Measurements from ENCODE around the gene RBM34. TPM values are rescaled to one million over a fixed set of nuclear protein-coding genes. Genes with fewer than 3 reads are reported as not detected.
"Not testable (repeated sequence)": the region's sequence is repeated elsewhere in the genome, so short reads cannot be mapped to it uniquely, and the experiment has no call there.

Gene RBM34
- total RNA-seq, 2 donors from 2014 or later, result 13.2 to 26.2 TPM

DNA sequence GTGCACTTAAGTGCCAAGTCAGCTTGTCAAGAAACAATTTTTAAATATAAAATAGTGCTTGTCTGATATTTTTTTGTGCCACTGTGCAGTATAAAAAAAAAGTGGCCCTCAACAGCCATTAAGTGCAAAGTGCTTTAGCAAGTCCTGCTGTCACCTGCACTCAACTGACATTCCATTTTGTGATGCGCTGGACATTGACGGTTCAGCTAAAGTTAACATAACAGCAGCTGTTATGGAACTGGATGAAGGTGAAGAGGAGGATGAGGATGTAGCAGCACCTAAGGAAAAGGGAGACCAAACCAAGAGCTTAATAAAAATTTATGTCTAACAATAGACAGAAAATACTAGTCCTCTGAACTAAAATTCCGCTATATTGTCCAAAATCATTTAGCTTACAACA lies 7.3 kb upstream of the RBM34 start:
- ATAC-seq, result no peak
- 90 to 91% methylated on average over 3 of the region's 3 CpGs for WGBS, 2 donors
- intact Hi-C loops (cut with DNase I), result no loop called here

DNA sequence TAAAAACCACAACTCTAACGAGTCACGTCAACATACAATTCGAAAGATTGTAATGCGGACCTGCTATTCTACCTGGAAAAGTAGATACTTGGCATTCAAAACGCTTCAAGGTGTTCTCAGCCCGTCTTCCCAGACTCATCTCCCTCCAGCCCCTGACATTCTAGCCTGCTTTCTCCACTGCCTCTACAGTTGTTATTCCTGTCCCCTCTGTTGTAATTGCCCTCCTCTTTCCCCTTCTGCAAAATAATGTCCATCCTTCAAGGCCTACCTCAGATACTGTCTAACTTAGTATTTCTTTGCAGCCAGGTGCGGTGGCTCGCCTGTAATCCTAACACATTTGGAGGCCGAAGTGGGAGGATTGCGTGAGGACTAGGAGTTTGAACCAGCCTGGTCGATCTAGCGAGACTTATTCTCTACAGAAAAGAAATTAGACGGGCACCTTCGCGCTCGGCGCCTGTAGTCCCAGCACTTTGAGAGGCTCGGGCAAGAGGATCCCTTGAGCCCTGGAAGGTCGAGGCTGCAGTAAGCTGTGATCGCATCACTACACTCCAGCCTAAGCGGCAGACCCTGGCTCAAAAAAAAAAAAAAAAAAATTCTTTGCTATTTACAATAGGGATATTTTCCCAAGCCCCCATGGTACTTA lies 756 bp upstream of the RBM34 start:
- no peak for DNase-seq

More for the DNA sequence above, 7.3 kb upstream of the RBM34 start:
- no peaks in the 10 kb centered on the region for H3K9me3 ChIP-seq
- no peaks in the 10 kb centered on the region for H3K4me1 ChIP-seq
- H3K27ac ChIP-seq, result no peak overlapping the region
- no peak overlapping the region for H3K4me3 ChIP-seq
- no peaks in the 10 kb centered on the region for H3K27me3 ChIP-seq
- H3K36me3 ChIP-seq (replicated peaks in 1 of 2; ENCODE audit: insufficient read depth in 1 of 2, low read depth in 2 of 2), result peaks cover 0 to 21% of the 10 kb centered on the region in 2 donors
- no peak for DNase-seq
- TF ChIP-seq, protein P1, sequence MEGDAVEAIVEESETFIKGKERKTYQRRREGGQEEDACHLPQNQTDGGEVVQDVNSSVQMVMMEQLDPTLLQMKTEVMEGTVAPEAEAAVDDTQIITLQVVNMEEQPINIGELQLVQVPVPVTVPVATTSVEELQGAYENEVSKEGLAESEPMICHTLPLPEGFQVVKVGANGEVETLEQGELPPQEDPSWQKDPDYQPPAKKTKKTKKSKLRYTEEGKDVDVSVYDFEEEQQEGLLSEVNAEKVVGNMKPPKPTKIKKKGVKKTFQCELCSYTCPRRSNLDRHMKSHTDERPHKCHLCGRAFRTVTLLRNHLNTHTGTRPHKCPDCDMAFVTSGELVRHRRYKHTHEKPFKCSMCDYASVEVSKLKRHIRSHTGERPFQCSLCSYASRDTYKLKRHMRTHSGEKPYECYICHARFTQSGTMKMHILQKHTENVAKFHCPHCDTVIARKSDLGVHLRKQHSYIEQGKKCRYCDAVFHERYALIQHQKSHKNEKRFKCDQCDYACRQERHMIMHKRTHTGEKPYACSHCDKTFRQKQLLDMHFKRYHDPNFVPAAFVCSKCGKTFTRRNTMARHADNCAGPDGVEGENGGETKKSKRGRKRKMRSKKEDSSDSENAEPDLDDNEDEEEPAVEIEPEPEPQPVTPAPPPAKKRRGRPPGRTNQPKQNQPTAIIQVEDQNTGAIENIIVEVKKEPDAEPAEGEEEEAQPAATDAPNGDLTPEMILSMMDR (IDR thresholded peaks at IDR 0.05), result no peak
- TF ChIP-seq POLR2A (IDR thresholded peaks at IDR 0.05), result no peak

DNA sequence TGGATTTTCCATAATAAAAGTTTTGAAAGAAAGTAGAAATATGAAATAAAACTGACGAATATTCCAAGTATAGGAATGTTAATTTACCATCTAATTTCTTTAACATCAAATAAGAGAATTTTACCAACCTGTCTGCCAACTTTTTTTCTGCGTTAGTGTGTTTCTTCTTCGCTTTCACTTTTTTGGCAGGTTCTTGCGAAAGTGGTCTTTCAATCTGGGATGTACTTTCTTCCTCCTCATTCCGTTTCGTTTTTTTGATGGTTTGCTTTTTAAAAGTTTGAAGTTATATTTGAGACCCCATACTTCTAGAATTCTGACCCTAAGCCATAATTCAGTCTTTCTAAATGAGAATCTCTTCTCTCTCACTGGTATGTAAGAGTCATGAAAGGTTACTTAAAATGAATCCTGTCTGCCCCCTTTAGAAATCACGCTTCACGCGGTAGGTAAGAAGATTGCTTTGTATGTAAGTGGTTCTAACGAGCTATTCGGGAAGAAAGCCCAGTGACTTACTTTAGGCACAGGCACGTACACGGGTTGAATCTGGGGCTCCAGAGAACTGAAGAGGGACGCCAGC lies 580 bp downstream of the RBM34 start:
- TF ChIP-seq, protein P1 (IDR thresholded peaks at IDR 0.05), result peak in 1 of 7 experiments; percentile 12
- TF ChIP-seq POLR2A (IDR thresholded peaks at IDR 0.05), result no peak
- Histone ChIP-seq H3K9me3 (peaks cover 0 to 3% (median 0%) of the 10 kb centered on the region in 3 donors), H3K4me1 (peaks cover 8% of the 10 kb centered on the region), H3K4me3 (peak overlapping the region; percentile 12 to 82), H3K36me3 (replicated peaks in 1 of 2; ENCODE audit: insufficient read depth in 1 of 2, low read depth in 2 of 2) (peaks cover 0 to 3% of the 10 kb centered on the region in 2 donors), H3K27me3 (no peaks in the 10 kb centered on the region), H3K27ac (peak overlapping the region; percentile 83 to 93 (median 90))
- peak; percentile 21 for ATAC-seq
- no peak for DNase-seq
- WGBS, 2 donors, result 6% methylated on average over 14 of the region's 14 CpGs
- intact Hi-C loops (cut with DNase I), result no loop called here

More for the DNA sequence above, 756 bp upstream of the RBM34 start:
- no peaks in the 10 kb centered on the region for H3K27me3 ChIP-seq
- ATAC-seq, result peak; percentile 9
- TF ChIP-seq, protein P1 (IDR thresholded peaks at IDR 0.05), result no peak
- no peak for TF ChIP-seq POLR2A (IDR thresholded peaks at IDR 0.05)
- 56 to 59% methylated on average over 21 of the region's 21 CpGs for WGBS, 2 donors
- H3K4me1 ChIP-seq, result peaks cover 8% of the 10 kb centered on the region
- intact Hi-C loops (cut with DNase I), result no loop called here
- peak overlapping the region; percentile 83 to 93 (median 90) for H3K27ac ChIP-seq
- peaks cover 0 to 3% (median 0%) of the 10 kb centered on the region in 3 donors for H3K9me3 ChIP-seq
- H3K36me3 ChIP-seq (replicated peaks in 1 of 2; ENCODE audit: insufficient read depth in 1 of 2, low read depth in 2 of 2), result peaks cover 0 to 3% of the 10 kb centered on the region in 2 donors
- H3K4me3 ChIP-seq, result peak overlapping the region in 1 of 2 donors; percentile 12

DNA sequence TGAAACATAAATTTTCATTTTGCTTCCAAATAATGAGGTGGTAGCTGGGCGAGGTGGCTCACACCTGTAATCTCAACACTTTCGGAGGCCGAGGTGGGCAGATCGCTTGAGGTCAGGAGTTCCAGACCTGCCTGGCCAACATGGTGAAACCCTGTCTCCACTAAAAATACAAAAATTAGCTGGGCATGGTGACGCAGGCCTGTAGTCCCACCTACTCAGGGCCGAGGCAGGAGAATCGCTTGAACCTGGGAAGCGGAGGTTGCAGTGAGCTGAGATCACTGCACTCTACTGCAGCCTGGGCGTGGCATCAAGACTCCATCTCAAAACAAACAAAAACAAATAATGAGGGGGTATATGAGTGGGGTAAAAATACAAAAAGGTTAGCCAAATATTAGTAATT lies 1.1 kb downstream of the RBM34 start:
- DNase-seq; H3K27me3 ChIP-seq; H3K4me1 ChIP-seq; H3K9me3 ChIP-seq; intact Hi-C loops (cut with DNase I); ATAC-seq; H3K27ac ChIP-seq; H3K4me3 ChIP-seq; H3K36me3 ChIP-seq (replicated peaks in 1 of 2; ENCODE audit: insufficient read depth in 1 of 2, low read depth in 2 of 2): not testable (repeated sequence)
- 82 to 90% methylated on average over 9 of the region's 9 CpGs for WGBS, 2 donors

DNA sequence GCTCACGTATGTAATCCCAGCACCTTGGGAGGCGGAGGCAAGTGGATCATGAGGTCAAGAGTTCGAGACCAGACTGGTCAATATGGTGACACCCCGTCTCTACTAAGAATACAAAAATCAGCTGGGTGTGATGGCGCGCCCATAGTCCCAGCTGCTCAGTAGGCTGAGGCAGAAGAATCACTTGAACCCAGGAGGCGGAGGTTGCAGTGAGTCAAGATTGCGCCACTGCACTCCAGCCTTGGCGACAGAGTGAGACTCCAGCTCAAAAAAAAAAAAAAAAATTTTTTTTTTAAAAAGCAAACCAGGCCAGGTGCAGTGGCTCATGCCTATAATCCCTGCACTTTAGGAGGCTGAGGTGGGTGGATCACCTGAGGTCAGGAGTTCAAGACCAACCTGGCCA lies 1.8 kb downstream of the RBM34 start:
- H3K4me1 ChIP-seq; H3K4me3 ChIP-seq; H3K27ac ChIP-seq; intact Hi-C loops (cut with DNase I); H3K36me3 ChIP-seq (replicated peaks in 1 of 2; ENCODE audit: insufficient read depth in 1 of 2, low read depth in 2 of 2); H3K9me3 ChIP-seq; ATAC-seq; H3K27me3 ChIP-seq; DNase-seq: not testable (repeated sequence)
- 92 to 94% methylated on average over 9 of the region's 9 CpGs for WGBS, 2 donors
